OCI-LY7 (cell line): Measurements from ENCODE around the gene SYVN1. TPM values are rescaled to one million over a fixed set of nuclear protein-coding genes. Genes with fewer than 3 reads are reported as not detected.

ENCODE experiments used
- BruUV-seq: library from RNA; stranded (reverse); fragments of 400-500 nt; replicated peaks from 2 replicates; lab custom pipeline; 2021; lab: Mats Ljungman, UMichigan
- CTCF ChIA-PET: fragments of 300-600 bp; sonication (Branson Sonifier 250); formaldehyde crosslinking; loops from one replicate; lab custom pipeline; 2022; ENCODE audit warnings: antibody characterized with exemption; ENCODE audit not compliant: unreplicated experiment; lab: Charles Lee
- POLR2A ChIA-PET: fragments of 300-600 bp; sonication (Branson Sonifier 250); formaldehyde crosslinking; loops from one replicate; lab custom pipeline; 2022; ENCODE audit warnings: antibody characterized with exemption; lab: Charles Lee
- DNase-seq: peaks from one replicate; pipeline ENCODE4 v3.0.0-alpha.2; 2015; ENCODE audit warnings: low spot score
- H2AFZ ChIP-seq: fragments of 200-600 bp; sonication (generic), shearing (Covaris generic); 2 replicates; pipeline ENCODE4 v1.6.1; 2014; ENCODE audit warnings: mild to moderate bottlenecking, antibody characterized with exemption, low read length, moderate library complexity
- H3K27ac ChIP-seq: fragments of 200-600 bp; sonication (generic); 2 replicates; pipeline ENCODE4 v1.5.1; 2014; ENCODE audit warnings: mixed run types, low read depth, mild to moderate bottlenecking, moderate library complexity, low read length, inconsistent platforms; ENCODE audit not compliant: poor library complexity, severe bottlenecking
- H3K36me3 ChIP-seq: fragments of 200-600 bp; sonication (generic); 2 replicates; pipeline ENCODE4 v1.6.1; 2014; ENCODE audit warnings: mild to moderate bottlenecking, antibody characterized with exemption, low read length, moderate library complexity, mixed read lengths; ENCODE audit not compliant: insufficient read depth
- H3K4me1 ChIP-seq: fragments of 200-600 bp; sonication (generic); 2 replicates; pipeline ENCODE4 v1.5.1; 2014; ENCODE audit warnings: mild to moderate bottlenecking, low read length; ENCODE audit not compliant: insufficient read depth, poor library complexity, severe bottlenecking
- H3K4me2 ChIP-seq: fragments of 200-600 bp; sonication (generic); 2 replicates; pipeline ENCODE4 v1.6.1; 2014; ENCODE audit warnings: mild to moderate bottlenecking, low read length
- H3K4me3 ChIP-seq: fragments of 200-600 bp; sonication (generic); 2 replicates; pipeline ENCODE4 v1.5.1; 2014; ENCODE audit warnings: mild to moderate bottlenecking, low read depth, low read length; ENCODE audit not compliant: poor library complexity, severe bottlenecking
- H3K79me2 ChIP-seq: fragments of 200-600 bp; sonication (generic); 2 replicates; pipeline ENCODE4 v1.6.1; 2016; ENCODE audit warnings: low read depth, mild to moderate bottlenecking, low read length, moderate library complexity, mixed read lengths; ENCODE audit not compliant: insufficient read depth
- H3K9me2 ChIP-seq: fragments of 200-600 bp; sonication (generic); 2 replicates; pipeline ENCODE4 v1.6.1; 2016; ENCODE audit warnings: mild to moderate bottlenecking, low read length, mixed read lengths; ENCODE audit not compliant: insufficient read depth
- H3K9me3 ChIP-seq: fragments of 200-600 bp; sonication (generic); 2 replicates; pipeline ENCODE4 v1.6.1; 2014; ENCODE audit warnings: mild to moderate bottlenecking, mixed run types, low read length, mixed read lengths
- H4K20me1 ChIP-seq: fragments of 200-600 bp; sonication (generic); 2 replicates; pipeline ENCODE4 v1.6.1; 2014; ENCODE audit warnings: mild to moderate bottlenecking, antibody characterized with exemption, low read length, moderate library complexity, mixed read lengths; ENCODE audit not compliant: insufficient read depth
- CTCF ChIP-seq: fragments of 200-600 bp; sonication (generic); conservative IDR thresholded peaks from 2 replicates; pipeline ENCODE4 v1.5.1; 2014; ENCODE audit warnings: mild to moderate bottlenecking, antibody characterized with exemption, low read length, moderate library complexity, mixed read lengths
- EZH2phosphoT487 ChIP-seq: fragments of 200-600 bp; sonication (generic); IDR thresholded peaks from 2 replicates; pipeline ENCODE4 v1.6.1; 2018; ENCODE audit warnings: low read depth, borderline replicate concordance, mild to moderate bottlenecking, mixed run types, antibody characterized with exemption, low read length, moderate library complexity, mixed read lengths
- intact Hi-C: fragments of 100-400 bp; cut with micrococcal nuclease; formaldehyde crosslinking; loops from one replicate; pipeline ENCODE4 v1.10.0; 2022; ENCODE audit not compliant: unreplicated experiment
- total RNA-seq, 2 experiments: library from RNA; depleted of rRNA in 1 of 2; stranded (reverse); fragments of >200 nt in 1 of 2; shearing (Covaris generic) in 1 of 2; gene quantifications; 2 replicates each; pipeline ENCODE4 v1.2.3, GENCODE V29; 2014 to 2022

The SYVN1 gene
- total RNA-seq, 2 experiments from 2014 or later: 134 to 310 TPM

DNA sequence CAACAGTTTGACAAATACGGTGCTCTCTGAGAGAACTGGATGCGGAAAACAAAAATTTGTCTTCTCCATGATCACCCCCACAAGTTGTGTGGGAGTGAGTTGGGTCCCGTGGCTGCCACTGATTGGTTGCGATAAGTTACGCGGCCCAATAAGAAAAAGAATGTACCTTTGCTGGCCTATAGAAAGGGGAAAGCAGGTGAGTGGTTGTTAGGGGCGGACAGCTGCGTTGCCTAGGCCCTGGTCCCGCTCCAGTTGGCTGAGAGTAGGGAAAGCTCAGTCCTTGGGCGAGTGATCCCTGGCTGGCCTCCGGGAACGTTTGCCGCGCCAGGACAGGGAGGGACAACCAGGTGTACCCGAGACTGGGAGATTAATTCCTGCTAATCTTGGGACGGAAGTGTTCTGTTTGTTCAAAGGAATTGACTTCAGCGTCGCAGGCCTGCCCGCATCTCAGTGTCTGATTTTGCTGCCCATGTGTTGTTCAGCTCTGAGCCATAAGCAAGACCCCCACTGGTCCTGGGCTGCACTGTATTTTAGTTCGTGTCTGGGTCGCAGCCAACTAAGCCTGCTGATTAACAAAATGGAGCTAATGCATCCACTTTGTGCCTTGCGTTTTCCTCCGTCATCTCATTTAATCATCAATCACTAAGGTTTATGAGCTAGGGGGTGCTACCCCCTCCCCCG is 773 bp upstream of the SYVN1 start:
- POLR2A ChIA-PET: interaction anchor here (0.5 to 6.1 kb wide), 17 partner anchors 10 to 437 kb away, joined by 3 to 47 read pairs (median 4); partner anchors contain the start of genes ARL2, CAPN1, FAM89B and FAU

GRCh38 chr11:65133724-65134123 is 595 bp downstream of the SYVN1 start:
- no peaks in the 10 kb centered on the region for H4K20me1 ChIP-seq
- POLR2A ChIA-PET: interaction anchor here (0.6 to 6.1 kb wide), 4 partner anchors 12 to 286 kb away, joined by 3 to 47 read pairs (median 4); partner anchors contain the start of genes FAU, MRPL49 and SPDYC
- TF ChIP-seq CTCF: no peak
- no peak for TF ChIP-seq EZH2phosphoT487
- no peaks in the 10 kb centered on the region for H3K9me2 ChIP-seq
- peaks cover 53% of the 10 kb centered on the region for H3K36me3 ChIP-seq
- H2AFZ ChIP-seq: no peak overlapping the region
- intact Hi-C loops: loop anchor here (5.0 kb wide), 2 partner anchors 34 to 281 kb away; no protein-coding TSS in a partner anchor
- H3K9me3 ChIP-seq: no peaks in the 10 kb centered on the region
- no TSS peak for BruUV-seq
- peaks cover 56% of the 10 kb centered on the region for H3K79me2 ChIP-seq
- CTCF ChIA-PET: no interaction called here
- DNase-seq: peak; percentile 50
- peaks cover 50% of the 10 kb centered on the region for H3K4me1 ChIP-seq
- H3K4me3 ChIP-seq: peak overlapping the region; percentile 98
- H3K4me2 ChIP-seq: peak overlapping the region; percentile 99
- peak overlapping the region; percentile 98 for H3K27ac ChIP-seq

More for the DNA sequence above, 773 bp upstream of the SYVN1 start:
- H3K27ac ChIP-seq: peak overlapping the region; percentile 98
- H3K36me3 ChIP-seq: peaks cover 39% of the 10 kb centered on the region
- H3K9me3 ChIP-seq: no peaks in the 10 kb centered on the region
- H3K4me1 ChIP-seq: peaks cover 36% of the 10 kb centered on the region
- no peaks in the 10 kb centered on the region for H3K9me2 ChIP-seq
- BruUV-seq: TSS peak; percentile 70
- DNase-seq: peak; percentile 96
- no peaks in the 10 kb centered on the region for H4K20me1 ChIP-seq
- H2AFZ ChIP-seq: peak overlapping the region; percentile 78
- H3K4me2 ChIP-seq: peak overlapping the region; percentile 99
- CTCF ChIA-PET: interaction anchor here (0.5 to 1.5 kb wide), 2 partner anchors 47 to 80 kb away, joined by 3 to 5 read pairs; partner anchors contain the start of gene CAPN1
- intact Hi-C loops: loop anchor here (5.0 kb wide), 2 partner anchors 32 to 283 kb away; no protein-coding TSS in a partner anchor
- TF ChIP-seq EZH2phosphoT487 (no peak), CTCF (no peak)
- peak overlapping the region; percentile 98 for H3K4me3 ChIP-seq
- H3K79me2 ChIP-seq: peaks cover 46% of the 10 kb centered on the region
